Cerebellar nuclear complex (tissue), 1 donor: ENCODE results near the gene NTN5.

ENCODE experiments used
- DNase-seq, 2 experiments: peaks; one replicate each; lab custom pipeline; 2025; lab: John Stamatoyannopoulos, UW

NTN5 gene

GRCh38 chr19:48615231-48616040, 57.4 kb downstream of the NTN5 start:
- DNase-seq = no peak

- no peak for DNase-seq
These were observed 58.2 kb downstream of the NTN5 start, which contains the start of gene FAM83E for GRCh38 chr19:48614436-48615230. TSS of gene FAM83E (minus strand) at chr19:48615076. CDS start at chr19:48613372, 1,704 bp downstream.

- no peak for DNase-seq
These were observed 58.9 kb downstream of the NTN5 start for GRCh38 chr19:48613852-48614435.

GRCh38 chr19:48613024-48613851, 59.6 kb downstream of the NTN5 start:
- no peak for DNase-seq

- DNase-seq = no peak
These were observed 60.9 kb downstream of the NTN5 start for GRCh38 chr19:48611872-48612271.
